Uterus (tissue), 4 donors: ENCODE results near the gene NACC2. TPM values are rescaled to one million over a fixed set of nuclear protein-coding genes. Genes with fewer than 3 reads are reported as not detected.

Experiments
- DNase-seq, 2 donors: peaks; one replicate each; pipeline ENCODE4 v3.0.0-alpha.2; 2019 to 2020
- H3K27ac ChIP-seq, 2 donors: fragments of 200-600 bp; sonication (generic); 1 replicate in 1 of 2; 2 replicates in 1 of 2; pipeline ENCODE4 v1.5.1; 2016 to 2018
- H3K27me3 ChIP-seq, 2 donors: fragments of 200-600 bp; sonication (generic); one replicate each; pipeline ENCODE4 v1.5.1; 2018 to 2019; ENCODE audit warnings: control low read depth in 1 of 2
- H3K36me3 ChIP-seq, 2 donors: fragments of 200-600 bp; sonication (generic); one replicate each; pipeline ENCODE4 v1.5.1; 2019; ENCODE audit warnings: control low read depth in 1 of 2
- H3K4me1 ChIP-seq, 2 donors: fragments of 200-600 bp; sonication (generic); one replicate each; pipeline ENCODE4 v1.5.1; 2018 to 2019; ENCODE audit warnings: control low read depth in 1 of 2
- H3K4me3 ChIP-seq, 2 donors: fragments of 200-600 bp; sonication (generic); 1 replicate in 1 of 2; 2 replicates in 1 of 2; pipeline ENCODE4 v1.5.1; 2018 to 2019; ENCODE audit warnings: mild to moderate bottlenecking in 1 of 2
- H3K9me3 ChIP-seq, 2 donors: fragments of 200-600 bp; sonication (generic); one replicate each; pipeline ENCODE4 v1.5.1; 2019; ENCODE audit warnings: control low read depth in 1 of 2
- POLR2A ChIP-seq, 2 donors: fragments of 450-650 bp; IDR thresholded peaks; one replicate each; pipeline ENCODE4 v1.6.1; 2016; ENCODE audit warnings: antibody characterized with exemption in 2 of 2, mild to moderate bottlenecking in 1 of 2, moderate library complexity in 1 of 2
- intact Hi-C: fragments of 100-400 bp; cut with DNase I; formaldehyde crosslinking; loops from one replicate; pipeline ENCODE4 v1.15.1; 2023; ENCODE audit warnings: low total_unique reads
- total RNA-seq, 4 donors: library from RNA; depleted of rRNA in 3 of 4; stranded (reverse); fragments of >200 nt in 3 of 4; gene quantifications; one replicate each; pipeline versions ENCODE4 v1.1.0 to v1.2.4, GENCODE V29; 2014 to 2023
- TF ChIP-seq, protein P1 (sequence below), 4 experiments: fragments of 200-600 bp in 2 of 4; fragments of 450-650 bp in 2 of 4; sonication (generic) in 2 of 4; IDR thresholded peaks; one replicate each; pipeline ENCODE4 v1.5.1; 2016 to 2019; ENCODE audit warnings: antibody characterized with exemption in 4 of 4, mild to moderate bottlenecking in 2 of 4, moderate library complexity in 1 of 4
- donor health status: DM: yes; HTN: yes; CAD: no.

The NACC2 gene
- total RNA-seq, 4 donors from 2014 or later = 8.2 to 57.5 (median 19.1) TPM

DNA sequence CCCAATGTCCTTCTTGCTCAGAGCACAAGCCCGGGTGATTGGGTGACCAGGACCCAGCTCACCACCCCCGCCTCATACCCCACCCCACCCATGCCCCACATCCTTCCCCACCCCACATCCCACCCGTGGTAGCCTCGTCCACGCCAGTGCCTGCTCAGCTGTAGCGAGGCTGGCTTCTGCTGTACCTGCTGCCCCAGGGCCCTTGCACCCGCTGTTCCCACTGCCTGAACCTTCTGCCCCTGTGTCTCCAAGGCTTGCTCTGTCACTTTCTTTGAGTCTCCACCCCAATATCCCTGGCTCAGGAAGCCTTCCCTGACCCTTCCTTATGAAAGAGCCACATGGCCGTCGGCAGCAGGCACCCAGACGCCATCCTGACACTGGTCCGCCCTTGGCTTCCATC lies 3.1 kb upstream of the NACC2 start:
- no peak for TF ChIP-seq POLR2A (IDR thresholded peaks at IDR 0.05)
- TF ChIP-seq, protein P1, sequence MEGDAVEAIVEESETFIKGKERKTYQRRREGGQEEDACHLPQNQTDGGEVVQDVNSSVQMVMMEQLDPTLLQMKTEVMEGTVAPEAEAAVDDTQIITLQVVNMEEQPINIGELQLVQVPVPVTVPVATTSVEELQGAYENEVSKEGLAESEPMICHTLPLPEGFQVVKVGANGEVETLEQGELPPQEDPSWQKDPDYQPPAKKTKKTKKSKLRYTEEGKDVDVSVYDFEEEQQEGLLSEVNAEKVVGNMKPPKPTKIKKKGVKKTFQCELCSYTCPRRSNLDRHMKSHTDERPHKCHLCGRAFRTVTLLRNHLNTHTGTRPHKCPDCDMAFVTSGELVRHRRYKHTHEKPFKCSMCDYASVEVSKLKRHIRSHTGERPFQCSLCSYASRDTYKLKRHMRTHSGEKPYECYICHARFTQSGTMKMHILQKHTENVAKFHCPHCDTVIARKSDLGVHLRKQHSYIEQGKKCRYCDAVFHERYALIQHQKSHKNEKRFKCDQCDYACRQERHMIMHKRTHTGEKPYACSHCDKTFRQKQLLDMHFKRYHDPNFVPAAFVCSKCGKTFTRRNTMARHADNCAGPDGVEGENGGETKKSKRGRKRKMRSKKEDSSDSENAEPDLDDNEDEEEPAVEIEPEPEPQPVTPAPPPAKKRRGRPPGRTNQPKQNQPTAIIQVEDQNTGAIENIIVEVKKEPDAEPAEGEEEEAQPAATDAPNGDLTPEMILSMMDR (IDR thresholded peaks at IDR 0.05) = no peak
- intact Hi-C loops = no loop called here
- peaks cover 0 to 5% of the 10 kb centered on the region in 2 donors for H3K4me1 ChIP-seq

DNA sequence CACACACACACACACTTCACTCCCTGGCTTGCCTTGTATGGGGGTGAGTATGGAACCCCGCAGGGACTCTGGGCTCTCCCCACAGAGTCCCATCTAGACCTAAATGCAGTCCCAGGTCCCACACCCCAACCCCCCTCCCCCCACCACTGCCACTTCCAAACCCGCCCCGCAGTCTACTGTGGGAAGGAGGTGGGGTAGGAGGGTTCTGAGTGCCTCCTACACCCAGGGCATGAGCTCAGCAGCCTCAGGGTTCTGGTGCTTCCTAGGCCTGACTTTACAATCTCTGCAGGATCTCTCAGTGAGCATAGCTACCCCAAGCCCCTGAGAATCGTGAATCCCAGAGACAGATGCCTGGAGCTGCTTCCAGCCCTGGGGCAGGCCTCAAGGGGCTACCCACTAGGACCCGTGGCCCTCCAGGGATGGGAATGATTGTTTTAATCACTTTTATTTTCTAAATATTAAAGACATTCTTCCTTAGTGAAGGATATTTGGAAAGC lies 1.5 kb upstream of the NACC2 start:
- TF ChIP-seq, protein P1 (IDR thresholded peaks at IDR 0.05) = no peak
- no peak for TF ChIP-seq POLR2A (IDR thresholded peaks at IDR 0.05)
- Histone ChIP-seq H3K4me1 (peaks cover 0 to 18% of the 10 kb centered on the region in 2 donors), H3K27ac (no peak overlapping the region)

More for the DNA sequence above, 3.1 kb upstream of the NACC2 start:
- Histone ChIP-seq H3K27me3 (no peaks in the 10 kb centered on the region), H3K9me3 (no peaks in the 10 kb centered on the region), H3K4me3 (no peak overlapping the region), H3K27ac (no peak overlapping the region), H3K36me3 (no peaks in the 10 kb centered on the region)
- DNase-seq = no peak

DNA sequence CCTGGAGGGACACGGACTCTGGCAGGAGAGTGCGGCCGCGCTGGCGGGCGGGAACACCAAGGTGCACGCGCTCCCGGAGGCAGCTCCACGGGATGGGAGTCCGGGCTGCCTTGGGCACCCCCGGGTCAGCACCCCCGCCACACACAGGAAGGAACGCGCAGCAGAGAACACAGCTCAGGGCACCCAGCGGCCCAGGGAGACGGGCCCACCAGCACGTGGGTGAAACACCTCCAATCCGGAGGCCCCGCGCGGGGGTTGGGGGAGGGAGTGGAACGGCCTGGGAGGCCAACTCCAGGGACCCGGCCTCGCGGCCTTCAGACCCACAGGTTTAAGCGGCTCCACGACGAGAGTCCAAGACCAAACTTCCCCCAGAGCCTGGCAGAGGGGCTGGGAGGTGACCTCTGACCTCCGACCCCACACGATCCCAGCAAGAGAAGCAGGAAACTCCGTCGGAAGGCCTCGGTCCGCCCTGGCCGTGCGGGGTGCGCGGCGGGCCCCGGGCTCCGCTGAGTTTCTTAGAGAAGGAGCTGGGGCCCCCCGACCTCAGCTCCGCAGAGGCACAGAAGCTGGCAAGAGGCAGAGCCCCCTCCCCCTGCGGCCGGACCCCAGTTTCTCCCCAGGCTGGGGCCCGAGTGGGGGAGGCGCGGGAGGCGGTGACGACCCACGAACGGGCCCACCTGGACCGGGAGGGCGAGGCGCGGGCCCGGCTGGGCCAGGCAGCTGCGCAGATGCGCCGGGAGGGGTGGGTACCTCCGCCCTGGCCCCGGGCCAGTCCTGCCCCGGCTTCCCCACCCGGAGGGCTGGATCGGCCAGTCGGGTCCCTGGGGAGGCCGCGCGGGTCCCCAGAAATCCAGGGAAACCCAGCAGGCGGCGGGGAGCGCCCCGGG lies 851 bp downstream of the NACC2 start:
- peak overlapping the region; percentile 82 to 86 for H3K4me3 ChIP-seq
- H3K36me3 ChIP-seq = no peaks in the 10 kb centered on the region
- intact Hi-C loops = no loop called here
- peak; percentile 28 to 51 for TF ChIP-seq POLR2A (IDR thresholded peaks at IDR 0.05)
- TF ChIP-seq, protein P1 (IDR thresholded peaks at IDR 0.05) = no peak
- H3K4me1 ChIP-seq = peaks cover 0 to 35% of the 10 kb centered on the region in 2 donors
- H3K9me3 ChIP-seq = no peaks in the 10 kb centered on the region
- H3K27ac ChIP-seq = peak overlapping the region; percentile 93 to 94
- DNase-seq = peak; percentile 81 to 84
- no peaks in the 10 kb centered on the region for H3K27me3 ChIP-seq

More for the DNA sequence above, 1.5 kb upstream of the NACC2 start:
- H3K27me3 ChIP-seq = no peaks in the 10 kb centered on the region
- H3K36me3 ChIP-seq = no peaks in the 10 kb centered on the region
- H3K9me3 ChIP-seq = no peaks in the 10 kb centered on the region
- DNase-seq = no peak
- intact Hi-C loops = no loop called here
- no peak overlapping the region for H3K4me3 ChIP-seq

DNA sequence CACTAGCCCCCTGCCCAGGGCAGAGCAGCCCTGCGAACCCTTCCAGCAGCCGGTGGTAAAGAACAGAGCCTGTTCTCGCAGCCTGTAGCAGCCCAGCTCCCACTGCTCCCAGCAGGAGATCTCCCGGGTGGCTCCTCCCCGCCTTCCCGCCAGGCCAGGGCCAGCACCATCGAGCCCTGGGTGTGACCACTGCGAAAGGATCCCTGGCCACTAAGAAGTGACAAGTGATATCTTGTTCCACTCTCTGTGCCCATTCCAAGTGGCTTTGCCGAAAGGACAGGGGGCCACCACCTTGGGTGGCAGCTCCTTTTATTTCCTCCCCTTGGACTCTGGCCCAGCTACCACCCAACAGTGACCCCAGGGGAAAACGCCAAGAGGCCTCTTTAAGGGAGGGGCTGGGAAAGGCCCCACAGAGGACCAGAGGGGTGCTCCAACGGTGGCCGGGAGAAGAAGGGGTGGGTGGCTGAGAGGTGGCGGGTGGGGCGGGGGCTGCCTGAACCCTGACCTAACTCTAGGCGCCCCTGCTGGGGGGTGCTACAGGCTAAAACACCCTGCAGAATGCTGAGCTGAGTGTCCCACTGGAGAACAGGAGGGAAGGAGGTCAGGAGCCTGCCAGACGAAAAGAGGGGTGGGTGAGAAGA lies 1.6 kb downstream of the NACC2 start:
- intact Hi-C loops = no loop called here
- no peaks in the 10 kb centered on the region for H3K9me3 ChIP-seq
- H3K36me3 ChIP-seq = no peaks in the 10 kb centered on the region
- DNase-seq = no peak
- peak overlapping the region; percentile 82 to 86 for H3K4me3 ChIP-seq
- H3K27ac ChIP-seq = peak overlapping the region; percentile 93 to 94
- H3K27me3 ChIP-seq = no peaks in the 10 kb centered on the region
- TF ChIP-seq POLR2A (IDR thresholded peaks at IDR 0.05) = no peak
- TF ChIP-seq, protein P1 (IDR thresholded peaks at IDR 0.05) = no peak
- H3K4me1 ChIP-seq = peaks cover 0 to 36% of the 10 kb centered on the region in 2 donors

DNA sequence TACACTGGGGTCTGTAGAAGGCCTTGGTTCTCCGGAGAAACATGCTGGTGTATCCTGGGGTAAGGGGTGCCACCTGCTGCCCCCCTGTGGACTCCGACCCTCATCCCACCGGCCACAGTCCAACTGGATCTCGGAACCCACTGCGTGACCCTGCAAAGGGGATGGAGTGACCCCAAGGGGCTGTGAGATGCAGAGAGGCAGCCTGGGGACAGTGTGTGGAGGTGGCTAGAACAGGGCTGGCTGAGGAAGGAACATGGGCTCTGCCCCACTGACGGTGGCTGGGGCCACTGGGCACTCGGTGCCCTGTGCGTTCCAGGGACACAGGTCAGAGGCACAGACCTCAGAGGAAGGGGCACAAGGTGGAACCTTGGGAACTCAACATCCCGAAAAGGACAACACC lies 2.3 kb downstream of the NACC2 start:
- H3K27ac ChIP-seq = peak overlapping the region; percentile 93 to 94
- intact Hi-C loops = no loop called here

More for the DNA sequence above, 2.3 kb downstream of the NACC2 start:
- H3K4me1 ChIP-seq = peaks cover 0 to 44% of the 10 kb centered on the region in 2 donors
- no peaks in the 10 kb centered on the region for H3K27me3 ChIP-seq
- no peaks in the 10 kb centered on the region for H3K9me3 ChIP-seq
- DNase-seq = no peak
- peak overlapping the region in 1 of 2 donors; percentile 82 for H3K4me3 ChIP-seq
- TF ChIP-seq, protein P1 (IDR thresholded peaks at IDR 0.05) = no peak
- TF ChIP-seq POLR2A (IDR thresholded peaks at IDR 0.05) = no peak
- no peaks in the 10 kb centered on the region for H3K36me3 ChIP-seq
